Placental epithelial cell (primary cell): ENCODE results near the gene CYP27B1. TPM values are rescaled to one million over a fixed set of nuclear protein-coding genes. Genes with fewer than 3 reads are reported as not detected.

ENCODE experiments used
- small RNA-seq: library from RNA; depleted of rRNA; stranded (forward); fragments of <200 nt; gene quantifications from one replicate; pipeline ENCODE3, GENCODE V24; 2012
- total RNA-seq: library from RNA; depleted of rRNA; stranded (reverse); fragments of >200 nt; gene quantifications from 2 replicates; pipeline ENCODE4 v1.2.3, GENCODE V29; 2012

CYP27B1 gene
- total RNA-seq, result 2.9 and 3.9 TPM in 2 replicates

GRCh38 chr12:57766464-57767304 lies at the start of gene CYP27B1:
Gene CYP27B1, minus strand, starts transcription at chr12:57767078. Its CDS starts 37 bp downstream, at chr12:57767041.

GRCh38 chr12:57782608-57783465 lies 16.0 kb upstream of the CYP27B1 start, which contains the start of gene TSFM:
Gene TSFM, plus strand, starts transcription at chr12:57782787. Its CDS starts 15 bp downstream, at chr12:57782802.

GRCh38 chr12:57772429-57773322 lies 5.8 kb upstream of the CYP27B1 start, which contains the start of gene EEF1AKMT3:
Gene EEF1AKMT3, plus strand, starts transcription at chr12:57772614. Its CDS starts 111 bp downstream, at chr12:57772725.

GRCh38 chr12:57771873-57772428 lies 5.1 kb upstream of the CYP27B1 start, which contains the start of gene METTL1:
Gene METTL1, minus strand, starts transcription at chr12:57772105. Its CDS starts 22 bp downstream, at chr12:57772083.

GRCh38 chr12:57754411-57755193 lies 12.3 kb downstream of the CYP27B1 start, which contains the start of gene MARCHF9:
Gene MARCHF9, plus strand, starts transcription at chr12:57755103. Its CDS starts 426 bp downstream, at chr12:57755529.

GRCh38 chr12:57751788-57752667 lies 14.8 kb downstream of the CYP27B1 start, which contains the start of gene CDK4:
Gene CDK4, minus strand, starts transcription at chr12:57752310. Its CDS starts 593 bp downstream, at chr12:57751717.

GRCh38 chr12:57744777-57745484 lies 21.9 kb downstream of the CYP27B1 start, which contains the start of gene TSPAN31:
Gene TSPAN31, plus strand, starts transcription at chr12:57745039. Its CDS starts 116 bp downstream, at chr12:57745155.

GRCh38 chr12:57738661-57739237 lies 28.1 kb downstream of the CYP27B1 start, which contains the start of gene AGAP2:
Gene AGAP2, minus strand, starts transcription at chr12:57738742. Its CDS starts 496 bp downstream, at chr12:57738246.

Small RNA genes within 50 kb of the gene (small RNA-seq; reads per million reads assigned to genes)
- not detected for gene RNU6-1083P

Other genes with a start within 250 kb of the CYP27B1 start
- 9.5 and 20.0 TPM in 2 replicates for gene DDIT3, start 246.6 kb downstream of the CYP27B1 start, total RNA-seq
- gene MBD6, start 244.3 kb downstream of the CYP27B1 start, total RNA-seq, result 9.1 and 9.4 TPM in 2 replicates
- 127 and 153 TPM in 2 replicates for gene DCTN2, start 219.9 kb downstream of the CYP27B1 start, total RNA-seq
- under 0.01 and 0.11 TPM in 2 replicates for gene KIF5A, start 217.0 kb downstream of the CYP27B1 start, total RNA-seq
- gene PIP4K2C, start 175.9 kb downstream of the CYP27B1 start, total RNA-seq, result 24.7 and 93.9 TPM in 2 replicates
- 16.1 and 20.0 TPM in 2 replicates for gene DTX3, start 162.3 kb downstream of the CYP27B1 start, total RNA-seq
- gene ARHGEF25, start 155.6 kb downstream of the CYP27B1 start, total RNA-seq, result 6.0 and 22.4 TPM in 2 replicates
- 0.22 and 0.39 TPM in 2 replicates for gene B4GALNT1, start 133.9 kb downstream of the CYP27B1 start, total RNA-seq
- 214 and 236 TPM in 2 replicates for gene OS9, start 72.9 kb downstream of the CYP27B1 start, total RNA-seq
- gene AGAP2, start 28.3 kb downstream of the CYP27B1 start, total RNA-seq, result 0.33 and 0.39 TPM in 2 replicates
- gene TSPAN31, start 22.0 kb downstream of the CYP27B1 start, total RNA-seq, result 51.8 and 80.0 TPM in 2 replicates
- 150 and 200 TPM in 2 replicates for gene CDK4, start 14.8 kb downstream of the CYP27B1 start, total RNA-seq
- 1.8 and 2.0 TPM in 2 replicates for gene MARCHF9, start 12.0 kb downstream of the CYP27B1 start, total RNA-seq
- gene METTL1, start 5.0 kb upstream of the CYP27B1 start, total RNA-seq, result 4.7 and 6.6 TPM in 2 replicates
- 6.3 and 6.6 TPM in 2 replicates for gene EEF1AKMT3, start 5.5 kb upstream of the CYP27B1 start, total RNA-seq
- 10.6 and 12.3 TPM in 2 replicates for gene TSFM, start 15.7 kb upstream of the CYP27B1 start, total RNA-seq
- 1.1 and 2.7 TPM in 2 replicates for gene AVIL, start 51.7 kb upstream of the CYP27B1 start, total RNA-seq
- gene CTDSP2, start 79.7 kb upstream of the CYP27B1 start, total RNA-seq, result 51.9 and 76.6 TPM in 2 replicates
- 3.9 and 9.1 TPM in 2 replicates for gene ATP23, start 174.5 kb upstream of the CYP27B1 start, total RNA-seq